ENCODE results near the gene MTREX.

Gene MTREX

GRCh38 chr5:55391707-55392106 is 83.9 kb downstream of the MTREX start:
- Histone ChIP-seq H3K4me1 (ENCODE audit: control insufficient read depth in 5 of 5, insufficient read depth in 5 of 5, low read length in 5 of 5) (peaks cover 0 to 5% (median 0%) of the 10 kb centered on the region in 5 donors), H3K9me3 (ENCODE audit: control insufficient read depth in 5 of 5, low read length in 5 of 5) (peaks cover 0 to 7% (median 6%) of the 10 kb centered on the region in 5 donors), H3K9ac (ENCODE audit: low read length in 5 of 5) (no peak overlapping the region), H3K4me3 (ENCODE audit: low read depth in 1 of 5, low read length in 5 of 5) (no peak overlapping the region), H3K27me3 (ENCODE audit: control insufficient read depth in 5 of 5, insufficient read depth in 4 of 5, low read length in 5 of 5) (no peaks in the 10 kb centered on the region), H3K36me3 (ENCODE audit: control insufficient read depth in 5 of 5, insufficient read depth in 5 of 5, low read length in 5 of 5) (peaks cover 13 to 31% (median 25%) of the 10 kb centered on the region in 5 donors), H3K27ac (ENCODE audit: low read depth, low read length) (no peak overlapping the region)

GRCh38 chr5:55392669-55393068 is 84.9 kb downstream of the MTREX start:
- H3K27ac ChIP-seq (ENCODE audit: low read depth, low read length) = no peak overlapping the region
- H3K9ac ChIP-seq (ENCODE audit: low read length in 5 of 5) = no peak overlapping the region
- peaks cover 13 to 31% (median 27%) of the 10 kb centered on the region in 5 donors for H3K36me3 ChIP-seq (ENCODE audit: control insufficient read depth in 5 of 5, insufficient read depth in 5 of 5, low read length in 5 of 5)
- H3K27me3 ChIP-seq (ENCODE audit: control insufficient read depth in 5 of 5, insufficient read depth in 4 of 5, low read length in 5 of 5) = no peaks in the 10 kb centered on the region
- H3K9me3 ChIP-seq (ENCODE audit: control insufficient read depth in 5 of 5, low read length in 5 of 5) = peaks cover 0 to 7% (median 6%) of the 10 kb centered on the region in 5 donors
- H3K4me1 ChIP-seq (ENCODE audit: control insufficient read depth in 5 of 5, insufficient read depth in 5 of 5, low read length in 5 of 5) = peaks cover 0 to 5% (median 0%) of the 10 kb centered on the region in 5 donors
- H3K4me3 ChIP-seq (ENCODE audit: low read depth in 1 of 5, low read length in 5 of 5) = no peak overlapping the region

GRCh38 chr5:55393501-55394175 is 85.8 kb downstream of the MTREX start:
- peaks cover 17 to 28% (median 23%) of the 10 kb centered on the region in 5 donors for H3K36me3 ChIP-seq (ENCODE audit: control insufficient read depth in 5 of 5, insufficient read depth in 5 of 5, low read length in 5 of 5)
- H3K9ac ChIP-seq (ENCODE audit: low read length in 5 of 5) = no peak overlapping the region
- no peak overlapping the region for H3K4me3 ChIP-seq (ENCODE audit: low read depth in 1 of 5, low read length in 5 of 5)
- H3K4me1 ChIP-seq (ENCODE audit: control insufficient read depth in 5 of 5, insufficient read depth in 5 of 5, low read length in 5 of 5) = peaks cover 0 to 5% (median 0%) of the 10 kb centered on the region in 5 donors
- H3K9me3 ChIP-seq (ENCODE audit: control insufficient read depth in 5 of 5, low read length in 5 of 5) = peaks cover 0 to 7% (median 6%) of the 10 kb centered on the region in 5 donors
- no peaks in the 10 kb centered on the region for H3K27me3 ChIP-seq (ENCODE audit: control insufficient read depth in 5 of 5, insufficient read depth in 4 of 5, low read length in 5 of 5)
- no peak overlapping the region for H3K27ac ChIP-seq (ENCODE audit: low read depth, low read length)

GRCh38 chr5:55402199-55402598 is 94.4 kb downstream of the MTREX start:
- Histone ChIP-seq H3K9ac (ENCODE audit: low read length in 5 of 5) (no peak overlapping the region), H3K4me1 (ENCODE audit: control insufficient read depth in 5 of 5, insufficient read depth in 5 of 5, low read length in 5 of 5) (peaks cover 0 to 1% (median 0%) of the 10 kb centered on the region in 5 donors), H3K27me3 (ENCODE audit: control insufficient read depth in 5 of 5, insufficient read depth in 4 of 5, low read length in 5 of 5) (no peaks in the 10 kb centered on the region), H3K9me3 (ENCODE audit: control insufficient read depth in 5 of 5, low read length in 5 of 5) (no peaks in the 10 kb centered on the region), H3K4me3 (ENCODE audit: low read depth in 1 of 5, low read length in 5 of 5) (no peak overlapping the region), H3K27ac (ENCODE audit: low read depth, low read length) (no peak overlapping the region), H3K36me3 (ENCODE audit: control insufficient read depth in 5 of 5, insufficient read depth in 5 of 5, low read length in 5 of 5) (peaks cover 31 to 50% (median 47%) of the 10 kb centered on the region in 5 donors)

GRCh38 chr5:55406292-55406691 is 98.5 kb downstream of the MTREX start:
- Histone ChIP-seq H3K27ac (ENCODE audit: low read depth, low read length) (no peak overlapping the region), H3K36me3 (ENCODE audit: control insufficient read depth in 5 of 5, insufficient read depth in 5 of 5, low read length in 5 of 5) (peaks cover 21 to 39% (median 37%) of the 10 kb centered on the region in 5 donors), H3K4me1 (ENCODE audit: control insufficient read depth in 5 of 5, insufficient read depth in 5 of 5, low read length in 5 of 5) (peaks cover 0 to 13% (median 11%) of the 10 kb centered on the region in 5 donors), H3K4me3 (ENCODE audit: low read depth in 1 of 5, low read length in 5 of 5) (no peak overlapping the region), H3K9ac (ENCODE audit: low read length in 5 of 5) (no peak overlapping the region), H3K9me3 (ENCODE audit: control insufficient read depth in 5 of 5, low read length in 5 of 5) (no peaks in the 10 kb centered on the region), H3K27me3 (ENCODE audit: control insufficient read depth in 5 of 5, insufficient read depth in 4 of 5, low read length in 5 of 5) (no peaks in the 10 kb centered on the region)

GRCh38 chr5:55407059-55407684 is 99.4 kb downstream of the MTREX start:
- Histone ChIP-seq H3K4me3 (ENCODE audit: low read depth in 1 of 5, low read length in 5 of 5) (no peak overlapping the region), H3K36me3 (ENCODE audit: control insufficient read depth in 5 of 5, insufficient read depth in 5 of 5, low read length in 5 of 5) (peaks cover 15 to 37% (median 30%) of the 10 kb centered on the region in 5 donors), H3K4me1 (ENCODE audit: control insufficient read depth in 5 of 5, insufficient read depth in 5 of 5, low read length in 5 of 5) (peaks cover 0 to 13% (median 11%) of the 10 kb centered on the region in 5 donors), H3K9me3 (ENCODE audit: control insufficient read depth in 5 of 5, low read length in 5 of 5) (no peaks in the 10 kb centered on the region), H3K27me3 (ENCODE audit: control insufficient read depth in 5 of 5, insufficient read depth in 4 of 5, low read length in 5 of 5) (no peaks in the 10 kb centered on the region), H3K27ac (ENCODE audit: low read depth, low read length) (peak overlapping the region; percentile 38), H3K9ac (ENCODE audit: low read length in 5 of 5) (no peak overlapping the region)

- Histone ChIP-seq H3K27me3 (ENCODE audit: control insufficient read depth in 5 of 5, insufficient read depth in 4 of 5, low read length in 5 of 5) (no peaks in the 10 kb centered on the region), H3K4me3 (ENCODE audit: low read depth in 1 of 5, low read length in 5 of 5) (no peak overlapping the region), H3K9ac (ENCODE audit: low read length in 5 of 5) (no peak overlapping the region), H3K27ac (ENCODE audit: low read depth, low read length) (peak overlapping the region; percentile 38), H3K36me3 (ENCODE audit: control insufficient read depth in 5 of 5, insufficient read depth in 5 of 5, low read length in 5 of 5) (peaks cover 12 to 42% (median 25%) of the 10 kb centered on the region in 5 donors), H3K9me3 (ENCODE audit: control insufficient read depth in 5 of 5, low read length in 5 of 5) (no peaks in the 10 kb centered on the region), H3K4me1 (ENCODE audit: control insufficient read depth in 5 of 5, insufficient read depth in 5 of 5, low read length in 5 of 5) (peaks cover 0 to 13% (median 11%) of the 10 kb centered on the region in 5 donors)
These were observed 100.2 kb downstream of the MTREX start for GRCh38 chr5:55407984-55408383.

GRCh38 chr5:55409775-55410174 is 102.0 kb downstream of the MTREX start:
- H3K9me3 ChIP-seq (ENCODE audit: control insufficient read depth in 5 of 5, low read length in 5 of 5) = no peaks in the 10 kb centered on the region
- H3K9ac ChIP-seq (ENCODE audit: low read length in 5 of 5) = no peak overlapping the region
- peaks cover 0 to 13% (median 11%) of the 10 kb centered on the region in 5 donors for H3K4me1 ChIP-seq (ENCODE audit: control insufficient read depth in 5 of 5, insufficient read depth in 5 of 5, low read length in 5 of 5)
- peaks cover 11 to 29% (median 18%) of the 10 kb centered on the region in 5 donors for H3K36me3 ChIP-seq (ENCODE audit: control insufficient read depth in 5 of 5, insufficient read depth in 5 of 5, low read length in 5 of 5)
- H3K27ac ChIP-seq (ENCODE audit: low read depth, low read length) = no peak overlapping the region
- no peak overlapping the region for H3K4me3 ChIP-seq (ENCODE audit: low read depth in 1 of 5, low read length in 5 of 5)
- no peaks in the 10 kb centered on the region for H3K27me3 ChIP-seq (ENCODE audit: control insufficient read depth in 5 of 5, insufficient read depth in 4 of 5, low read length in 5 of 5)

GRCh38 chr5:55410845-55411244 is 103.1 kb downstream of the MTREX start:
- H3K27ac ChIP-seq (ENCODE audit: low read depth, low read length) = no peak overlapping the region
- peaks cover 0 to 13% (median 11%) of the 10 kb centered on the region in 5 donors for H3K4me1 ChIP-seq (ENCODE audit: control insufficient read depth in 5 of 5, insufficient read depth in 5 of 5, low read length in 5 of 5)
- peaks cover 5 to 29% (median 12%) of the 10 kb centered on the region in 5 donors for H3K36me3 ChIP-seq (ENCODE audit: control insufficient read depth in 5 of 5, insufficient read depth in 5 of 5, low read length in 5 of 5)
- H3K9ac ChIP-seq (ENCODE audit: low read length in 5 of 5) = no peak overlapping the region
- no peaks in the 10 kb centered on the region for H3K9me3 ChIP-seq (ENCODE audit: control insufficient read depth in 5 of 5, low read length in 5 of 5)
- no peaks in the 10 kb centered on the region for H3K27me3 ChIP-seq (ENCODE audit: control insufficient read depth in 5 of 5, insufficient read depth in 4 of 5, low read length in 5 of 5)
- no peak overlapping the region for H3K4me3 ChIP-seq (ENCODE audit: low read depth in 1 of 5, low read length in 5 of 5)

GRCh38 chr5:55411876-55412275 is 104.1 kb downstream of the MTREX start:
- H3K9me3 ChIP-seq (ENCODE audit: control insufficient read depth in 5 of 5, low read length in 5 of 5) = no peaks in the 10 kb centered on the region
- H3K27ac ChIP-seq (ENCODE audit: low read depth, low read length) = no peak overlapping the region
- H3K27me3 ChIP-seq (ENCODE audit: control insufficient read depth in 5 of 5, insufficient read depth in 4 of 5, low read length in 5 of 5) = no peaks in the 10 kb centered on the region
- no peak overlapping the region for H3K9ac ChIP-seq (ENCODE audit: low read length in 5 of 5)
- H3K4me3 ChIP-seq (ENCODE audit: low read depth in 1 of 5, low read length in 5 of 5) = no peak overlapping the region
- peaks cover 0 to 26% (median 5%) of the 10 kb centered on the region in 5 donors for H3K36me3 ChIP-seq (ENCODE audit: control insufficient read depth in 5 of 5, insufficient read depth in 5 of 5, low read length in 5 of 5)
- peaks cover 0 to 13% (median 11%) of the 10 kb centered on the region in 5 donors for H3K4me1 ChIP-seq (ENCODE audit: control insufficient read depth in 5 of 5, insufficient read depth in 5 of 5, low read length in 5 of 5)

Measured in subcutaneous abdominal adipose tissue (tissue), 5 donors.